Vagina (tissue), 2 donors: ENCODE data around the gene PCDHA5. TPM values are rescaled to one million over a fixed set of nuclear protein-coding genes. Genes with fewer than 3 reads are reported as not detected.
"Not testable (repeated sequence)": the region's sequence is repeated elsewhere in the genome, so short reads cannot be mapped to it uniquely, and the experiment has no call there.

Experiments used
- DNase-seq, 2 donors: peaks; one replicate each; pipeline ENCODE4 v3.0.0-alpha.2; 2017; ENCODE audit errors: extremely low spot score in 2 of 2
- H3K27ac ChIP-seq: fragments of 200-600 bp; sonication (generic); one replicate; pipeline ENCODE4 v1.5.1; 2019
- H3K27me3 ChIP-seq: fragments of 200-600 bp; sonication (generic); one replicate; pipeline ENCODE4 v1.5.1; 2019
- H3K36me3 ChIP-seq, 2 donors: fragments of 200-600 bp; sonication (generic); one replicate each; pipeline ENCODE4 v1.5.1; 2017 to 2019
- H3K4me1 ChIP-seq: fragments of 200-600 bp; sonication (generic); one replicate; pipeline ENCODE4 v1.5.1; 2019
- H3K4me3 ChIP-seq, 2 donors: fragments of 200-600 bp; sonication (generic); 1 replicate in 1 of 2; 2 replicates in 1 of 2; pipeline ENCODE4 v1.5.1; 2016 to 2019
- H3K9me3 ChIP-seq: fragments of 200-600 bp; sonication (generic); one replicate; pipeline ENCODE4 v1.5.1; 2019
- CTCF ChIP-seq, 3 experiments: fragments of 450-650 bp in 2 of 3; fragments of 200-600 bp in 1 of 3; sonication (generic) in 1 of 3; IDR thresholded peaks; one replicate each; pipeline ENCODE4 v1.5.1; 2017 to 2019; ENCODE audit warnings: antibody characterized with exemption in 3 of 3, mild to moderate bottlenecking in 2 of 3, moderate library complexity in 2 of 3
- POLR2A ChIP-seq, 2 donors: fragments of 450-650 bp; IDR thresholded peaks; one replicate each; pipeline ENCODE4 v1.6.1; 2017; ENCODE audit warnings: antibody characterized with exemption in 2 of 2, mild to moderate bottlenecking in 2 of 2, moderate library complexity in 2 of 2
- POLR2AphosphoS5 ChIP-seq, 2 donors: sonication (generic); formaldehyde crosslinking; IDR thresholded peaks; one replicate each; pipeline ENCODE4 v1.9.0; 2017; ENCODE audit warnings: antibody characterized with exemption in 2 of 2, mild to moderate bottlenecking in 2 of 2, low read depth in 1 of 2; ENCODE audit not compliant: insufficient read depth in 1 of 2
- intact Hi-C: fragments of 100-400 bp; cut with DNase I; formaldehyde crosslinking; loops from one replicate; pipeline ENCODE4 v1.15.1; 2023
- total RNA-seq: library from RNA; depleted of rRNA; stranded (reverse); fragments of >200 nt; gene quantifications from one replicate; pipeline ENCODE4 v1.2.3, GENCODE V29; 2016

Gene PCDHA5
- total RNA-seq, 1 donor from 2014 or later, result 0.25 TPM

- Histone ChIP-seq H3K27me3 (no peaks in the 10 kb centered on the region), H3K4me1 (no peaks in the 10 kb centered on the region), H3K27ac (no peak overlapping the region), H3K4me3 (no peak overlapping the region), H3K9me3 (no peaks in the 10 kb centered on the region), H3K36me3 (no peaks in the 10 kb centered on the region)
- intact Hi-C loops, result no loop called here
- TF ChIP-seq POLR2AphosphoS5 (IDR thresholded peaks at IDR 0.05; ENCODE audit: insufficient read depth in 1 of 2, low read depth in 1 of 2), result no peak
- DNase-seq, result no peak
Observed at GRCh38 chr5:140808889-140809291, 12.5 kb upstream of the PCDHA5 start.

DNA sequence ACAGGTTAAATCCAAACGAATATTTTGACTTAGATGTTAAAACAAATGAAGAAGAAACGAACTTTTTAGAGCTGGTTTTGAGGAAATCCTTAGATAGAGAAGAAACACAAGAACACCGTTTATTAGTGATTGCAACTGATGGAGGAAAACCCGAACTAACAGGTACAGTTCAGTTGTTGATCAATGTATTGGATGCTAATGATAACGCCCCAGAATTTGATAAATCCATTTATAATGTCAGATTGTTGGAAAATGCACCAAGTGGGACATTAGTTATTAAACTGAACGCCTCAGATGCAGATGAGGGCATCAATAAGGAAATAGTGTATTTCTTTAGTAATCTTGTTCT is 842 bp downstream of the PCDHA5 start:
- Histone ChIP-seq H3K36me3 (no peaks in the 10 kb centered on the region), H3K4me3 (no peak overlapping the region), H3K27ac (no peak overlapping the region), H3K9me3 (peaks cover 3% of the 10 kb centered on the region), H3K27me3 (no peaks in the 10 kb centered on the region), H3K4me1 (no peaks in the 10 kb centered on the region)
- intact Hi-C loops, result no loop called here
- DNase-seq, result no peak
- no peak for TF ChIP-seq POLR2A (IDR thresholded peaks at IDR 0.05)
- TF ChIP-seq POLR2AphosphoS5 (IDR thresholded peaks at IDR 0.05; ENCODE audit: insufficient read depth in 1 of 2, low read depth in 1 of 2), result no peak
- TF ChIP-seq CTCF (IDR thresholded peaks at IDR 0.05), result no peak

DNA sequence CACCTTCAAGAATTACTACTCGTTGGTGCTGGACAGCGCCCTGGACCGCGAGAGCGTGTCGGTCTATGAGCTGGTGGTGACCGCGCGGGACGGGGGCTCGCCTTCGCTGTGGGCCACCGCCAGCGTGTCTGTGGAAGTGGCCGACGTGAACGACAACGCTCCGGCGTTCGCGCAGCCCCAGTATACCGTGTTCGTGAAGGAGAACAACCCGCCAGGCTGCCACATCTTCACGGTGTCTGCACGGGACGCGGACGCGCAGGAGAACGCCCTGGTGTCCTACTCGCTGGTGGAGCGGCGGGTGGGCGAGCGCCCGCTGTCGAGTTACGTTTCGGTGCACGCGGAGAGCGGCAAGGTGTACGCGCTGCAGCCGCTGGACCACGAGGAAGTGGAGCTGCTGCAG is 1.6 kb downstream of the PCDHA5 start:
- H3K36me3 ChIP-seq, DNase-seq, H3K27me3 ChIP-seq, H3K4me1 ChIP-seq, H3K27ac ChIP-seq, intact Hi-C loops, H3K4me3 ChIP-seq, H3K9me3 ChIP-seq: not testable (repeated sequence)

DNA sequence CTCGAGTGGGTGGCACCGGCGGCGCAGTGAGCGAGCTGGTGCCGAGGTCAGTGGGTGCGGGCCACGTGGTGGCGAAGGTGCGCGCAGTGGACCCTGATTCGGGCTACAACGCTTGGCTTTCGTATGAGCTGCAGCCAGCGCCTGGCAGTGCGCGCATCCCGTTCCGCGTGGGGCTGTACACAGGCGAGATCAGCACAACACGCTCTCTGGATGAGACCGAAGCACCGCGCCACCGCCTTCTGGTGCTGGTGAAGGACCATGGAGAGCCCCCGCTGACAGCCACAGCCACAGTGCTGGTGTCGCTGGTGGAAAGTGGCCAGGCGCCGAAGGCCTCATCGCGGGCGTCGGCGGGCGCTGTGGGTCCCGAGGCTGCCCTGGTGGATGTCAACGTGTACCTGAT is 2.1 kb downstream of the PCDHA5 start:
- no peak overlapping the region for H3K4me3 ChIP-seq
- DNase-seq, result no peak
- no peaks in the 10 kb centered on the region for H3K36me3 ChIP-seq
- peaks cover 3% of the 10 kb centered on the region for H3K9me3 ChIP-seq
- H3K27ac ChIP-seq, result no peak overlapping the region
- no peaks in the 10 kb centered on the region for H3K27me3 ChIP-seq
- intact Hi-C loops, result no loop called here
- TF ChIP-seq POLR2AphosphoS5 (IDR thresholded peaks at IDR 0.05; ENCODE audit: insufficient read depth in 1 of 2, low read depth in 1 of 2) (no peak), POLR2A (IDR thresholded peaks at IDR 0.05) (no peak), CTCF (IDR thresholded peaks at IDR 0.05) (no peak)
- no peaks in the 10 kb centered on the region for H3K4me1 ChIP-seq

DNA sequence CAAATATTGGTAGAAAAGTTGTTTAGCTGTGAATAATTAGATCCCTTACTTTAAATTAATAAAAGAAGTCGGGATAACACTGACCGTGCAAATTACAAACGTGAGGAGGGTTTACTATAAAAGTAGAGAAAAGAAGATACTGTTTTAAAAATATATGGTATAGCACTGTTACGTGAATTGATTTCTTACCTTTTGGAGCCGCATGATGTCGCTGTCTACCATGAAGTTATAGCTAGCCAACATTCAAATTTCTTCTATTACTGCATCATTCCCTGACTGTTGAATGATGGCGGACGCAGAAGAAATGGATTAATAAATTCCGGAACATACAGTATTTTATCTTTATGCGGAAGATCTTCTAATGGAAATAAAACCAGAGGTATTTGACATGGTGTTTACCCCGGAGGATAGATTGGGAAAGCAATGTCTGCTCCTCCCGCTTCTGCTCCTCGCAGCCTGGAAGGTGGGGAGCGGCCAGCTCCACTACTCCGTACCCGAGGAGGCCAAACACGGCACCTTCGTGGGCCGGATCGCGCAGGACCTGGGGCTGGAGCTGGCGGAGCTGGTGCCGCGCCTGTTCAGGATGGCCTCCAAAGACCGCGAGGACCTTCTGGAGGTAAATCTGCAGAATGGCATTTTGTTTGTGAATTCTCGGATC is 6.4 kb downstream of the PCDHA5 start, which contains the start of gene PCDHA6:
Gene PCDHA6 (plus strand): TSS at position 257 of the 658 bp plus-strand sequence. CDS start 132 bp downstream, at position 389.
- H3K9me3 ChIP-seq, result no peaks in the 10 kb centered on the region
- H3K4me1 ChIP-seq, result no peaks in the 10 kb centered on the region
- TF ChIP-seq CTCF (IDR thresholded peaks at IDR 0.05), result no peak
- no peak for TF ChIP-seq POLR2AphosphoS5 (IDR thresholded peaks at IDR 0.05; ENCODE audit: insufficient read depth in 1 of 2, low read depth in 1 of 2)
- TF ChIP-seq POLR2A (IDR thresholded peaks at IDR 0.05), result no peak
- H3K36me3 ChIP-seq, result no peaks in the 10 kb centered on the region
- intact Hi-C loops, result no loop called here
- DNase-seq, result no peak
- peak within 1 kb of the TSS in 1 of 2 donors; percentile 24 for H3K4me3 ChIP-seq
- H3K27me3 ChIP-seq, result no peaks in the 10 kb centered on the region
- H3K27ac ChIP-seq, result no peak within 1 kb of the TSS

DNA sequence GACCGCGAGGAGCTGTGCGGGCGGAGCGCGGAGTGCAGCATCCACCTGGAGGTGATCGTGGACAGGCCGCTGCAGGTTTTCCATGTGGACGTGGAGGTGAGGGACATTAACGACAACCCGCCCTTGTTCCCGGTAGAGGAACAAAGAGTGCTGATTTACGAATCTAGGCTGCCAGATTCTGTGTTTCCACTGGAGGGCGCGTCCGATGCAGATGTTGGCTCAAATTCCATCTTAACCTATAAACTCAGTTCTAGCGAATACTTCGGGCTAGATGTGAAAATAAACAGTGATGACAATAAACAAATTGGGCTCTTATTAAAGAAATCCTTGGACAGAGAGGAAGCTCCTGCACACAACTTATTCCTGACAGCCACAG is 6.9 kb downstream of the PCDHA5 start:
- Histone ChIP-seq H3K9me3 (no peaks in the 10 kb centered on the region), H3K27me3 (no peaks in the 10 kb centered on the region), H3K4me1 (no peaks in the 10 kb centered on the region), H3K4me3 (peak overlapping the region in 1 of 2 donors; percentile 24), H3K36me3 (no peaks in the 10 kb centered on the region), H3K27ac (no peak overlapping the region)
- intact Hi-C loops, result no loop called here
- no peak for TF ChIP-seq POLR2A (IDR thresholded peaks at IDR 0.05)
- TF ChIP-seq POLR2AphosphoS5 (IDR thresholded peaks at IDR 0.05; ENCODE audit: insufficient read depth in 1 of 2, low read depth in 1 of 2), result no peak
- TF ChIP-seq CTCF (IDR thresholded peaks at IDR 0.05), result no peak
- DNase-seq, result no peak

DNA sequence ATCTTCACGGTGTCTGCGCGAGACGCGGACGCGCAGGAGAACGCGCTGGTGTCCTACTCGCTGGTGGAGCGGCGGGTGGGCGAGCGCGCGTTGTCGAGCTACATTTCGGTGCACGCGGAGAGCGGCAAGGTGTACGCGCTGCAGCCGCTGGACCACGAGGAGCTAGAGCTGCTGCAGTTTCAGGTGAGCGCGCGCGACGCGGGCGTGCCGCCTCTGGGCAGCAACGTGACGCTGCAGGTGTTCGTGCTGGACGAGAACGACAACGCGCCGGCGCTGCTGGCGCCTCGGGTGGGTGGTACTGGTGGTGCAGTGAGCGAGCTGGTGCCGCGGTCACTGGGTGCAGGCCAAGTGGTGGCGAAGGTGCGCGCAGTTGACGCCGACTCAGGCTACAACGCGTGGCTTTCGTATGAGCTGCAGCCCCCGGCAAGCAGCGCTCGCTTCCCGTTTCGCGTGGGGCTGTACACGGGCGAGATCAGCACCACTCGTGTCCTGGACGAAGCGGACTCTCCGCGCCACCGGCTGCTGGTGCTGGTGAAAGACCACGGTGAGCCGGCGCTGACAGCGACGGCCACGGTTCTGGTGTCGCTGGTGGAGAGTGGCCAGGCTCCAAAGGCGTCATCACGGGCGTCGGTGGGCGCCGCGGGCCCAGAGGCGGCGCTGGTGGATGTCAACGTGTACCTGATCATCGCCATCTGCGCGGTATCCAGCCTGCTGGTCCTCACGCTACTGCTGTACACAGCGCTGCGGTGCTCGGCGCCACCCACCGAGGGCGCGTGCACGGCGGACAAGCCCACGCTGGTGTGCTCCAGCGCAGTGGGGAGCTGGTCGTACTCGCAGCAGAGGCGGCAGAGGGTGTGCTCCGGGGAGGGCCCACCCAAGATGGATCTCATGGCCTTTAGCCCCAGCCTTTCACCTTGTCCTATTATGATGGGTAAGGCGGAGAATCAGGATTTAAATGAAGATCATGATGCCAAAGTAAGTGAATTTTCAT is 8.4 kb downstream of the PCDHA5 start:
- H3K36me3 ChIP-seq, intact Hi-C loops, H3K27ac ChIP-seq, H3K9me3 ChIP-seq, H3K4me3 ChIP-seq, DNase-seq, H3K4me1 ChIP-seq, H3K27me3 ChIP-seq: not testable (repeated sequence)
